ENCODE measurements around the gene CTSS.

Gene CTSS

GRCh38 chr1:150753416-150753815, 12.2 kb downstream of the CTSS start (continued):
- no peak for TF ChIP-seq CSDC2 (CRISPR knock-in tag; IDR thresholded peaks at IDR 0.05)
- no peak for TF ChIP-seq BACH2 (CRISPR knock-in tag; IDR thresholded peaks at IDR 0.05; ENCODE audit: borderline replicate concordance)
- no peak for TF ChIP-seq ARNTL (CRISPR knock-in tag; IDR thresholded peaks at IDR 0.05; ENCODE audit: borderline replicate concordance, low read depth)
- no peak for TF ChIP-seq TOX (CRISPR knock-in tag; IDR thresholded peaks at IDR 0.05; ENCODE audit: borderline replicate concordance)

DNA sequence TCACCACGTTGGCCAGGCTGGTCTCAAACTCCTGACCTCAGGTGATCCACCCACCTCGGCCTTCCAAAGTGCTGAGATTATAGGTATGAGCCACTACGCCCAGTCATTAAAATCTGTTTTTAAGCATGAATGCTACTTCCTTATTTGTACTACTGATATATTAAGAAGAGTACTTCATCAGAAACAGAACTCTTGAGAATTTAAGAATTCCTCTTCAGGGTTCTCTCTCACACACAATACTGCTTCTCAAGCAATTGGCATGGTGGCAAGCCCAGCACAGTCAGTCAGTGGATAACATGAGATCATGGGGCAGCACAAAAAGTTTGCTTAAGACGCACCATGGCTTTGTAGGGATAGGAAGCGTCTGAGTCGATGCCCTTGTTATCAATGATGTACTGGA, 14.1 kb downstream of the CTSS start:
- ATAC-seq = no peak
- TF ChIP-seq CSDC2 (CRISPR knock-in tag; IDR thresholded peaks at IDR 0.05) (no peak), CSRNP3 (CRISPR knock-in tag; IDR thresholded peaks at IDR 0.05) (no peak), ZNF8 (CRISPR knock-in tag; IDR thresholded peaks at IDR 0.05) (no peak)

- TF ChIP-seq TCF4 (CRISPR knock-in tag; IDR thresholded peaks at IDR 0.05; ENCODE audit: borderline replicate concordance) (no peak), SNAI2 (CRISPR knock-in tag; IDR thresholded peaks at IDR 0.05) (no peak), TOX (CRISPR knock-in tag; IDR thresholded peaks at IDR 0.05; ENCODE audit: borderline replicate concordance) (no peak), RARB (CRISPR knock-in tag; IDR thresholded peaks at IDR 0.05) (no peak), ZFP30 (CRISPR knock-in tag; IDR thresholded peaks at IDR 0.05) (no peak), ESRRG (CRISPR knock-in tag; IDR thresholded peaks at IDR 0.05) (no peak), POU6F1 (CRISPR knock-in tag; IDR thresholded peaks at IDR 0.05; ENCODE audit: borderline replicate concordance, low read depth) (no peak), ZC3H10 (CRISPR knock-in tag; IDR thresholded peaks at IDR 0.05) (no peak), ISL1 (CRISPR knock-in tag; IDR thresholded peaks at IDR 0.05) (no peak), ZFP3 (CRISPR knock-in tag; IDR thresholded peaks at IDR 0.05) (no peak), ZNF70 (CRISPR knock-in tag; IDR thresholded peaks at IDR 0.05) (no peak), ZNF565 (CRISPR knock-in tag; conservative IDR thresholded peaks at IDR 0.05; ENCODE audit: low read depth) (no peak), BACH2 (CRISPR knock-in tag; IDR thresholded peaks at IDR 0.05; ENCODE audit: borderline replicate concordance) (no peak), OSR1 (CRISPR knock-in tag; IDR thresholded peaks at IDR 0.05) (no peak), ZNF8 (CRISPR knock-in tag; IDR thresholded peaks at IDR 0.05) (no peak), TSHZ2 (CRISPR knock-in tag; IDR thresholded peaks at IDR 0.05) (no peak), PPARA (CRISPR knock-in tag; IDR thresholded peaks at IDR 0.05; ENCODE audit: borderline replicate concordance) (no peak), CSDC2 (CRISPR knock-in tag; IDR thresholded peaks at IDR 0.05) (no peak)
- TF ChIP-seq, protein P1, sequence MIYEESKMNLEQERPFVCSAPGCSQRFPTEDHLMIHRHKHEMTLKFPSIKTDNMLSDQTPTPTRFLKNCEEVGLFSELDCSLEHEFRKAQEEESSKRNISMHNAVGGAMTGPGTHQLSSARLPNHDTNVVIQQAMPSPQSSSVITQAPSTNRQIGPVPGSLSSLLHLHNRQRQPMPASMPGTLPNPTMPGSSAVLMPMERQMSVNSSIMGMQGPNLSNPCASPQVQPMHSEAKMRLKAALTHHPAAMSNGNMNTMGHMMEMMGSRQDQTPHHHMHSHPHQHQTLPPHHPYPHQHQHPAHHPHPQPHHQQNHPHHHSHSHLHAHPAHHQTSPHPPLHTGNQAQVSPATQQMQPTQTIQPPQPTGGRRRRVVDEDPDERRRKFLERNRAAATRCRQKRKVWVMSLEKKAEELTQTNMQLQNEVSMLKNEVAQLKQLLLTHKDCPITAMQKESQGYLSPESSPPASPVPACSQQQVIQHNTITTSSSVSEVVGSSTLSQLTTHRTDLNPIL (CRISPR knock-in tag; IDR thresholded peaks at IDR 0.05; ENCODE audit: low read depth) = no peak
- ATAC-seq = no peak
These were observed 15.8 kb downstream of the CTSS start for GRCh38 chr1:150749720-150750311.

DNA sequence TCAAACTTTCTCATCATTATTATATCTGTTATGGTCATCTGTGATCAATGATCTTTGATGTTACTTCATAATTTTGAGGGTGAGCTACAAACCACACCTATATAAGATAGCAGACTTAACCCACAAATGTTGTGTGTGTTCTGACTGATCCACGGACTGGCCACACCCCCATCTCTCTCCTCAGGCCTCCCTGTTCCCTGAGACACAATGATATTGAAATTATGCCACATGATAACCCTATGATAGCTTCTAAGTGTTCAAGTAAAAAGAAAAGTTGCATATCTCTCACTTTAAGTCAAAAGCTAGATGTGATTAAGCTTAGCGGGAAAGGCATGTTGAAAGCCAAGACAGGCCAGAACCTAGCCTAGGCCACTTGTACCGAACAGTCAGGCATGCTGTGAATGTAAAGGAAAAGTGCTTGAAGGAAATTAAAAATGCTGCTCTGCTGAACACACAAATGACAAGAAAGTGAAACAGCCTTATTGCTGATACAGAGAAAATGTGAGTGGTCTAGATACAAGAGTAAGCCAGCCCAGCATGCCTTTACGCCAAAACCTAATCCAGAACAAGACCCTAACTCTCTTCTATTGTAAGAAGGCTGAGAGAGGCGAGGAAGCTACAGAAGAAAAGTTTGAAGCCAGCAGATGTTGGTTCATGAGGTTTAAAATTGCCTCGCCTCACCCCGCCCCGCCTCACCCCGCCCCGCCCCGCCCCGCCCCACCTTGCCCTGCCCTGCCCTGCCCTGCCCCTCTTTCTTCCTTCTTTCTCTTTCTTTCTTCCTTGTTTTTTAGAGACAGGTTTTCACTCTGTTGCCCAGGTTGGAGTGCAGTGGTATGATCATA, 16.5 kb downstream of the CTSS start:
- ATAC-seq = no peak
- TF ChIP-seq ZNF70 (CRISPR knock-in tag; IDR thresholded peaks at IDR 0.05) = no peak
- no peak for TF ChIP-seq RARB (CRISPR knock-in tag; IDR thresholded peaks at IDR 0.05)
- no peak for TF ChIP-seq ZFP30 (CRISPR knock-in tag; IDR thresholded peaks at IDR 0.05)
- TF ChIP-seq PATZ1 (CRISPR knock-in tag; IDR thresholded peaks at IDR 0.05; ENCODE audit: borderline replicate concordance) = no peak
- TF ChIP-seq ZFP3 (CRISPR knock-in tag; IDR thresholded peaks at IDR 0.05) = no peak
- TF ChIP-seq PPARA (CRISPR knock-in tag; IDR thresholded peaks at IDR 0.05; ENCODE audit: borderline replicate concordance) = no peak
- TF ChIP-seq TCF4 (CRISPR knock-in tag; IDR thresholded peaks at IDR 0.05; ENCODE audit: borderline replicate concordance) = no peak
- TF ChIP-seq, protein P1 (CRISPR knock-in tag; IDR thresholded peaks at IDR 0.05; ENCODE audit: low read depth) = no peak
- no peak for TF ChIP-seq ISL1 (CRISPR knock-in tag; IDR thresholded peaks at IDR 0.05)

All from SK-N-SH treated with all-trans-retinoic acid at 6 μM for 48 hours (cell line).